ENCODE results near the gene BMERB1. TPM values are rescaled to one million over a fixed set of nuclear protein-coding genes. Genes with fewer than 3 reads are reported as not detected.

Gene BMERB1
- total and polyA plus RNA-seq, 2 experiments from 2014 or later = 17.3 to 28.1 TPM

GRCh38 chr16:15553313-15554088 lies 119.1 kb downstream of the BMERB1 start:
- H3K27ac Mint-ChIP-seq = no peak overlapping the region
- ATAC-seq = no peak

More at GRCh38 chr16:15553313-15554088, 119.1 kb downstream of the BMERB1 start:
- H3F3A ChIP-seq (replicated peaks; ENCODE audit: low read depth) = 0 out of 2 replicates have a peak, but pooled peaks cover 3% of the 10 kb centered on the region
- Mint-ChIP-seq H3K9me3 (no peaks in the 10 kb centered on the region), H3K4me3 (no peak overlapping the region), H3K27me3 (ENCODE audit: insufficient read depth, low read depth, poor library complexity) (no peaks in the 10 kb centered on the region), H3K4me1 (peaks cover 8% of the 10 kb centered on the region), H3K36me3 (ENCODE audit: low read depth) (no peaks in the 10 kb centered on the region)
- no peaks in the 10 kb centered on the region for H3K27me3 ChIP-seq (ENCODE audit: insufficient read depth)
- no peaks in the 10 kb centered on the region for H3K4me1 ChIP-seq (ENCODE audit: insufficient read depth)
- no peak overlapping the region for H2AFZ ChIP-seq
- no peaks in the 10 kb centered on the region for H3K9me2 ChIP-seq (ENCODE audit: insufficient read depth)
- no peak for DNase-seq (ENCODE audit: low spot score)
- no peaks in the 10 kb centered on the region for H4K20me1 ChIP-seq (replicated peaks; ENCODE audit: insufficient read depth)
- no peak overlapping the region for H3K4me3 ChIP-seq
- no peak overlapping the region for H3K27ac ChIP-seq (ENCODE audit: low read depth)
- H3K4me2 ChIP-seq = no peak overlapping the region
- no peaks in the 10 kb centered on the region for H3K79me2 ChIP-seq (replicated peaks; ENCODE audit: insufficient read depth)
- H3K36me3 ChIP-seq (ENCODE audit: insufficient read depth) = no peaks in the 10 kb centered on the region
- TF ChIP-seq CTCF (conservative IDR thresholded peaks at IDR 0.05; ENCODE audit: low read depth in 2 of 2) (no peak), EZH2 (IDR thresholded peaks at IDR 0.05; ENCODE audit: low read depth, unreplicated experiment) (no peak), REST (IDR thresholded peaks at IDR 0.05; ENCODE audit: unreplicated experiment) (no peak), CREB1 (CRISPR knock-in tag; IDR thresholded peaks at IDR 0.05; ENCODE audit: low read depth) (no peak), ZNF462 (CRISPR knock-in tag; IDR thresholded peaks at IDR 0.05) (no peak), NANOG (IDR thresholded peaks at IDR 0.05; ENCODE audit: borderline replicate concordance) (no peak), ETS1 (IDR thresholded peaks at IDR 0.05) (no peak), ZNF331 (CRISPR knock-in tag; IDR thresholded peaks at IDR 0.05; ENCODE audit: low read depth) (no peak), STAT1 (IDR thresholded peaks at IDR 0.05; ENCODE audit: unreplicated experiment) (no peak), EZH2phosphoT487 (IDR thresholded peaks at IDR 0.05; ENCODE audit: unreplicated experiment) (no peak), JUNB (IDR thresholded peaks at IDR 0.05; ENCODE audit: unreplicated experiment) (no peak), ZNF114 (CRISPR knock-in tag; IDR thresholded peaks at IDR 0.05) (no peak), POLR2AphosphoS5 (IDR thresholded peaks at IDR 0.05; ENCODE audit: low read depth) (no peak)
